K562 (cell line): ENCODE results near the gene SYVN1. TPM values are rescaled to one million over a fixed set of nuclear protein-coding genes. Genes with fewer than 3 reads are reported as not detected.

ENCODE experiments used
- ATF3 ChIP-seq, 2 experiments: fragments of 450-650 bp in 1 of 2; sonication (generic) in 1 of 2; formaldehyde crosslinking in 1 of 2; IDR thresholded peaks in 1 of 2; conservative IDR thresholded peaks in 1 of 2; 2 replicates each; pipeline versions ENCODE4 v1.6.1 to v1.8.1; 2016 to 2023; ENCODE audit warnings: mild to moderate bottlenecking in 2 of 2, moderate library complexity in 2 of 2, inconsistent platforms in 1 of 2, missing genetic modification reagents in 1 of 2
- BCLAF1 ChIP-seq, 2 experiments: fragments of 450-650 bp in 1 of 2; IDR thresholded peaks; 2 replicates each; pipeline ENCODE4 v1.6.1; 2011 to 2017; ENCODE audit warnings: low read depth in 2 of 2, antibody characterized with exemption in 1 of 2, borderline replicate concordance in 1 of 2, low read length in 1 of 2, mild to moderate bottlenecking in 1 of 2, mixed read lengths in 1 of 2; ENCODE audit not compliant: control insufficient read depth in 1 of 2
- CSDE1 ChIP-seq, 2 experiments: fragments of 450-650 bp; IDR thresholded peaks; 2 replicates each; pipeline ENCODE4 v1.6.1; 2016; ENCODE audit warnings: mild to moderate bottlenecking in 1 of 2
- ELF1 ChIP-seq: fragments of 200-800 bp; sonication (Bioruptor generic); IDR thresholded peaks from 2 replicates; pipeline ENCODE4 v1.6.1; 2016; ENCODE audit warnings: missing genetic modification characterization, missing compliant biosample characterization
- ETV5 ChIP-seq: sonication (generic); formaldehyde crosslinking; IDR thresholded peaks from 2 replicates; pipeline ENCODE4 v1.4.0; 2020; ENCODE audit warnings: low read depth, mild to moderate bottlenecking, missing genetic modification reagents
- FOXA1 ChIP-seq: fragments of 450-650 bp; IDR thresholded peaks from 2 replicates; pipeline ENCODE4 v1.6.1; 2016; ENCODE audit warnings: mild to moderate bottlenecking, borderline replicate concordance
- HDAC1 ChIP-seq, 2 experiments: fragments of 450-650 bp; IDR thresholded peaks; 2 replicates each; pipeline ENCODE4 v1.6.1; 2016 to 2017; ENCODE audit warnings: inconsistent platforms in 1 of 2, mild to moderate bottlenecking in 1 of 2, moderate library complexity in 1 of 2
- ILF3 ChIP-seq: fragments of 450-650 bp; IDR thresholded peaks from 2 replicates; pipeline ENCODE4 v1.6.1; 2018; ENCODE audit warnings: antibody characterized with exemption, mild to moderate bottlenecking, moderate library complexity, borderline replicate concordance
- KLF6 ChIP-seq: fragments of 250-450 bp; sonication (Bioruptor Pico); IDR thresholded peaks from 2 replicates; pipeline ENCODE4 v1.4.0; 2020; ENCODE audit warnings: mild to moderate bottlenecking, moderate library complexity, borderline replicate concordance
- NR3C1 ChIP-seq: sonication (generic); formaldehyde crosslinking; IDR thresholded peaks from 2 replicates; pipeline ENCODE4 v1.8.1; 2022; ENCODE audit warnings: missing genetic modification reagents
- SP1 ChIP-seq: sonication (generic); formaldehyde crosslinking; IDR thresholded peaks from 2 replicates; pipeline ENCODE4 v1.8.1; 2022; ENCODE audit warnings: mild to moderate bottlenecking, missing genetic modification reagents
- TAF1 ChIP-seq: IDR thresholded peaks from 2 replicates; pipeline ENCODE4 v1.6.1; 2011; ENCODE audit warnings: mild to moderate bottlenecking, low read length, moderate library complexity; ENCODE audit not compliant: insufficient read depth, control insufficient read depth, severe bottlenecking; ENCODE audit errors: extremely low read depth
- XRCC4 ChIP-seq: IDR thresholded peaks from one replicate; pipeline ENCODE4 v1.6.1; 2011; ENCODE audit not compliant: insufficient read depth, insufficient read length; ENCODE audit errors: extremely low read depth
- ZBED1 ChIP-seq: IDR thresholded peaks from 2 replicates; pipeline ENCODE4 v1.6.1; 2014
- ZNF140 ChIP-seq: fragments of 250-450 bp; sonication (Bioruptor Pico); IDR thresholded peaks from 2 replicates; pipeline ENCODE4 v1.8.0; 2021; ENCODE audit warnings: moderate library complexity, mild to moderate bottlenecking, inconsistent platforms
- ZNF740 ChIP-seq, 3 experiments: fragments of 200-800 bp in 1 of 3; sonication (Bioruptor generic) in 1 of 3; sonication (generic) in 1 of 3; formaldehyde crosslinking in 1 of 3; IDR thresholded peaks; 2 replicates each; pipeline versions ENCODE4 v1.6.1 to v1.8.0; 2016 to 2022; ENCODE audit warnings: mild to moderate bottlenecking in 2 of 3, missing compliant biosample characterization in 2 of 3, missing genetic modification characterization in 2 of 3, missing genetic modification reagents in 1 of 3
- polyA plus RNA-seq, 8 experiments: library from polyadenylated mRNA; depleted of rRNA in 4 of 8; stranded (reverse) in 5 of 8; unstranded in 3 of 8; fragments of >200 nt; fragmentation: Nextera tagmentation in 2 of 8; fragmentation: Illumina TruSeq in 1 of 8; extraction: Ambion mirVana in 2 of 8; extraction: Trizol in 1 of 8; gene quantifications; 2 replicates each; pipeline versions ENCODE4 v1.2.1 to v1.2.3, GENCODE V29; 2011 to 2014; ENCODE audit warnings: inconsistent platforms in 1 of 8, missing spikeins in 1 of 8
- total RNA-seq, 7 experiments: library from RNA; depleted of rRNA in 6 of 7; stranded (reverse); fragments of >200 nt in 6 of 7; fragmentation: Illumina TruSeq in 2 of 7; extraction: Trizol in 2 of 7; gene quantifications; 2 replicates each; pipeline versions ENCODE4 v1.2.1 to v1.2.3, GENCODE V29; 2011 to 2021; ENCODE audit warnings: low replicate concordance in 1 of 7
- TF ChIP-seq, protein P1 (sequence below): fragments of 450-650 bp; IDR thresholded peaks from 2 replicates; pipeline ENCODE4 v1.6.1; 2018; ENCODE audit not compliant: partially characterized antibody

SYVN1 gene
- total and polyA plus RNA-seq, 9 of the 15 experiments (the other 6 are each of a cell fraction or from before 2014, with no cell fraction given), result 0.41 to 47.4 (median 9.9) TPM

DNA sequence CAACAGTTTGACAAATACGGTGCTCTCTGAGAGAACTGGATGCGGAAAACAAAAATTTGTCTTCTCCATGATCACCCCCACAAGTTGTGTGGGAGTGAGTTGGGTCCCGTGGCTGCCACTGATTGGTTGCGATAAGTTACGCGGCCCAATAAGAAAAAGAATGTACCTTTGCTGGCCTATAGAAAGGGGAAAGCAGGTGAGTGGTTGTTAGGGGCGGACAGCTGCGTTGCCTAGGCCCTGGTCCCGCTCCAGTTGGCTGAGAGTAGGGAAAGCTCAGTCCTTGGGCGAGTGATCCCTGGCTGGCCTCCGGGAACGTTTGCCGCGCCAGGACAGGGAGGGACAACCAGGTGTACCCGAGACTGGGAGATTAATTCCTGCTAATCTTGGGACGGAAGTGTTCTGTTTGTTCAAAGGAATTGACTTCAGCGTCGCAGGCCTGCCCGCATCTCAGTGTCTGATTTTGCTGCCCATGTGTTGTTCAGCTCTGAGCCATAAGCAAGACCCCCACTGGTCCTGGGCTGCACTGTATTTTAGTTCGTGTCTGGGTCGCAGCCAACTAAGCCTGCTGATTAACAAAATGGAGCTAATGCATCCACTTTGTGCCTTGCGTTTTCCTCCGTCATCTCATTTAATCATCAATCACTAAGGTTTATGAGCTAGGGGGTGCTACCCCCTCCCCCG is 773 bp upstream of the SYVN1 start (continued):
- TF ChIP-seq, protein P1, sequence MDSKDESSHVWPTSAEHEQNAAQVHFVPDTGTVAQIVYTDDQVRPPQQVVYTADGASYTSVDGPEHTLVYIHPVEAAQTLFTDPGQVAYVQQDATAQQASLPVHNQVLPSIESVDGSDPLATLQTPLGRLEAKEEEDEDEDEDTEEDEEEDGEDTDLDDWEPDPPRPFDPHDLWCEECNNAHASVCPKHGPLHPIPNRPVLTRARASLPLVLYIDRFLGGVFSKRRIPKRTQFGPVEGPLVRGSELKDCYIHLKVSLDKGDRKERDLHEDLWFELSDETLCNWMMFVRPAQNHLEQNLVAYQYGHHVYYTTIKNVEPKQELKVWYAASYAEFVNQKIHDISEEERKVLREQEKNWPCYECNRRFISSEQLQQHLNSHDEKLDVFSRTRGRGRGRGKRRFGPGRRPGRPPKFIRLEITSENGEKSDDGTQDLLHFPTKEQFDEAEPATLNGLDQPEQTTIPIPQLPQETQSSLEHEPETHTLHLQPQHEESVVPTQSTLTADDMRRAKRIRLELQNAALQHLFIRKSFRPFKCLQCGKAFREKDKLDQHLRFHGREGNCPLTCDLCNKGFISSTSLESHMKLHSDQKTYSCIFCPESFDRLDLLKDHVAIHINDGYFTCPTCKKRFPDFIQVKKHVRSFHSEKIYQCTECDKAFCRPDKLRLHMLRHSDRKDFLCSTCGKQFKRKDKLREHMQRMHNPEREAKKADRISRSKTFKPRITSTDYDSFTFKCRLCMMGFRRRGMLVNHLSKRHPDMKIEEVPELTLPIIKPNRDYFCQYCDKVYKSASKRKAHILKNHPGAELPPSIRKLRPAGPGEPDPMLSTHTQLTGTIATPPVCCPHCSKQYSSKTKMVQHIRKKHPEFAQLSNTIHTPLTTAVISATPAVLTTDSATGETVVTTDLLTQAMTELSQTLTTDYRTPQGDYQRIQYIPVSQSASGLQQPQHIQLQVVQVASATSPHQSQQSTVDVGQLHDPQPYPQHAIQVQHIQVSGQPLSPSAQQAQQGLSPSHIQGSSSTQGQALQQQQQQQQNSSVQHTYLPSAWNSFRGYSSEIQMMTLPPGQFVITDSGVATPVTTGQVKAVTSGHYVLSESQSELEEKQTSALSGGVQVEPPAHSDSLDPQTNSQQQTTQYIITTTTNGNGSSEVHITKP, result no peak
- TF ChIP-seq NR3C1 (CRISPR knock-in tag) (no peak), ELF1 (no peak), SP1 (peak; percentile 58; the same call in 1 of the 2 replicates), FOXA1 (no peak), BCLAF1 (IDR thresholded peaks at IDR 0.05; ENCODE audit: borderline replicate concordance in 1 of 2, control insufficient read depth in 1 of 2, low read depth in 2 of 2, low read length in 1 of 2) (no peak), ATF3 (IDR thresholded peaks at IDR 0.05) (no peak), ATF3 (CRISPR knock-in tag; conservative IDR thresholded peaks at IDR 0.05) (no peak), ZNF740 (CRISPR knock-in tag; IDR thresholded peaks at IDR 0.05) (no peak), ZNF740 (tag; IDR thresholded peaks at IDR 0.05) (peak in 1 of 2 experiments; percentile 55; a peak in 1 of 4 replicates), CSDE1 (IDR thresholded peaks at IDR 0.05) (peak in 1 of 2 experiments; percentile 89; a peak in 2 of 4 replicates), XRCC4 (no peak), ETV5 (CRISPR knock-in tag) (peak; percentile 18; the same call in 1 of the 2 replicates), HDAC1 (IDR thresholded peaks at IDR 0.05) (peak in 1 of 2 experiments; percentile 6; a peak in 1 of 4 replicates), KLF6 (CRISPR knock-in tag) (no peak), ILF3 (no peak), ZNF140 (no peak), ZBED1 (no peak), TAF1 (peak; percentile 36)
